Activated T-cell treated with anti-CD3 and anti-CD28 coated beads for 24 hours (primary cell): ENCODE data around the gene CPPED1.

ENCODE experiments used
- DNase-seq: peaks from one replicate; pipeline ENCODE4 v3.0.0-alpha.2; 2020; ENCODE audit warnings: low read depth

CPPED1 gene

GRCh38 chr16:12646490-12647274, 157.0 kb downstream of the CPPED1 start:
- DNase-seq = peak; percentile 16

DNA sequence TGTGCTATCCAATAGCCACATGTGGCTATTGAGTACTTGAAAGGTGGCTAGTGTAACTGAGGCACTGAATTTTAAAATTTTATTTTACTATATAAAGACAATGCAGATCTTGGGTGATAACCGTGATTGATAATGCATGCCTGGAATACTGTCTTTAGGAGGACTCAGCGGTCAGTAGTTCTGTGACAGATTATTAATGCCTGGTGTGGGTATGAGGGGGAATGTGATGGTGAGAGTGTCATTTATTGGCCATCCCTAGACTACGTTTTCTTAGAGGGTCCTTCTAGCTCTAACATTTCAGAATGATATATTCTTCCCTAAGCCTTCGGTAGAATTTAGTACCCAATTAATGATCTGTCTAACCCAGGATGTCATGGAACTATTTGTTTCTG, 157.6 kb downstream of the CPPED1 start:
- no peak for DNase-seq

- DNase-seq = no peak
These were observed 160.6 kb downstream of the CPPED1 start for GRCh38 chr16:12643034-12643455.

DNA sequence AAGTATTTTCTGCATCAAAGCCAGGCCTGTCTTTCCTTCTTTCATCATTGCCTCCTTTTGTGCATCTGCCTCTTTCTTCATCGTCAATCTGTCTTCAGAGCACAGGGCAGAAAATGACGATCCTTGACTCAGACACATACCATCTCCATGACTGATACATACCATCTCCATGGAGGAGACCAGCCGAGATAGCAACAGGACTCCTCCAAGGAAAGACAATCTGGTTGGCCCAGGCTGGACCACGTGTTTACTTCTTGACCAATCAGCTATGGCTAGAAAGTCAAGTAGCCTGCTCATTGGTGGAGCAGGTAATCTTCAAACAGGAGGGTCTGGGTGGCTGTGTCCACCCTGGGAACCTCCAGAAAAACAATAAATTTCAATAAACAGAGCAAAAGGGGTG, 164.6 kb downstream of the CPPED1 start:
- DNase-seq = no peak

GRCh38 chr16:12637002-12637401, 166.7 kb downstream of the CPPED1 start:
- DNase-seq = no peak

- DNase-seq = no peak
These were observed 174.4 kb downstream of the CPPED1 start for GRCh38 chr16:12629271-12629670.

DNA sequence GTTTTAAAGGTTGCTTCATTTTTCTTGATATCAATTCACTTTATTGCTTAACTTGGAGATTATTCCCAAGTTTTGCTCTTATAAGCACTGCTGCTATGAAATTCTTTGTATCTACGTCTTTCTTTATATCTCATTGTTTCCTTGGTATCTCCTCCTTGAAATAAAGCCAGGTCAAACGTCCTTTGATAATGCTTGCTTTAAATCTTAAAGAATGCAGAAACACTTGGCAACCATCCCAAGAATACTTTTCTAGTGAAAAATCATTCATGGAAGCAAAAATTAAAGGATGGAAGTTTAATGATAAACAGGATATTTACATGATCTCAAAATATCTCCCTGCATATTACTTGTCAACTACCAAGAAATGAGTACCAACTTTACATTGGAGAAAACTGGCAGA, 175.2 kb downstream of the CPPED1 start:
- no peak for DNase-seq

GRCh38 chr16:12627394-12627793, 176.3 kb downstream of the CPPED1 start:
- DNase-seq = no peak

GRCh38 chr16:12626411-12626810, 177.3 kb downstream of the CPPED1 start:
- DNase-seq = no peak

DNA sequence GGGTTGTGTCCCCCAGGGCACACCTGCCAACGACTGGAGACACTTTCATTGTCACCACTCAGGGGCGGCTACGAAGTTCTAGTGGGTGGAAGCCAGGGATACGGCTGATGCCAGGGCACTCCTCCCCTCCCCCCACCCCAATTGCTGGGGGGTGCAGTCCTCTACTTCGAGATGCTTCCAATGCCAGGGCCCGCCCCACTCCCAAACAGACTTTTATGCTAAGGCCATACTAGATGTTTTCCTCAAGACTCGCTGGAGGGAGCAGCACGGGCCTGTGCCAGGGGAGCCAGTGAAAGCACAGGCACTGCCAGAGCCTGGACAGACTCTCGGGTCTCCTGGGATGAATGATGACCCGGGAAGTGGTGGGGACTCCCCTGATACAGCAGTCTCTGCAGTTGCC, 178.0 kb downstream of the CPPED1 start:
- DNase-seq = no peak

GRCh38 chr16:12625068-12625467, 178.6 kb downstream of the CPPED1 start:
- no peak for DNase-seq

- DNase-seq = no peak
These were observed 183.5 kb downstream of the CPPED1 start for GRCh38 chr16:12620150-12620549.

DNA sequence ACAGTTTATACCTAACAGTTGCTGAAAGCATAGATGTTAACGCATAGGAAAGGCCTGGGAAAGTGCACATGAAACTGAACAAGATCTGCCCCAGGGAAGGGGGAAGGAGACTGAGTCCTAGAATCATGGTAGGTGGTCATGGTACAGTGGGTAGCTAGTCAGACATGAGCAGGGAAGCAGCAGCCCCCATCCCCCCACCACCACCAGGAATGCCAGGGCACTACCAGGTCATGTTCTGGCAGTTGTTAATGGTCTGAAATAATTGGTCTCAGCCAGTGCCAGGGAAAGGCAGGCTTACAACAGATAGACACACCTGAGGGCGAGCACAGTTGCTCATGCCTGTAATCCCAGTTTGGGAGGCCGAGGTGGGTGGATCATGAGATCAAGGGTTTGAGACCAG, 185.2 kb downstream of the CPPED1 start:
- DNase-seq = no peak

DNA sequence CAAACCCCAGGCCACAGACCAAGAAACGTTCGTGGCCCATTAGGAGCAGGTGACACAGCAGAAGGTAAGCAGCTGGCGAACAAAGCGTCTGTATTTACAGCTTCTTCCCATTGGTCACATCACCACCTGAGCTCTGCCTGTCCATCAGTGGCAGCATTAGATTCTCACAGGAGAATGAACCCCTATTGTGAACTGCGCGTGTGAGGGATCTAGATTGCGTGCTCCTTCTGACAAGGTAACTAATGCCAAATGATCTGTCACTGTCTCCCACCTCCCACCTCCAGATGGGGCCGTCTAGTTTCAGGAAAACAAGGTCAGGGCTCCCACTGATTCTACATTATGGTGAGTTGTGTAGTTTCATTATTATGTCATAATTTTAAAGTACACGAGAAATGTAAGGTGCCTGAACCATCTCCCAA, 186.3 kb downstream of the CPPED1 start:
- peak; percentile 44 for DNase-seq

DNA sequence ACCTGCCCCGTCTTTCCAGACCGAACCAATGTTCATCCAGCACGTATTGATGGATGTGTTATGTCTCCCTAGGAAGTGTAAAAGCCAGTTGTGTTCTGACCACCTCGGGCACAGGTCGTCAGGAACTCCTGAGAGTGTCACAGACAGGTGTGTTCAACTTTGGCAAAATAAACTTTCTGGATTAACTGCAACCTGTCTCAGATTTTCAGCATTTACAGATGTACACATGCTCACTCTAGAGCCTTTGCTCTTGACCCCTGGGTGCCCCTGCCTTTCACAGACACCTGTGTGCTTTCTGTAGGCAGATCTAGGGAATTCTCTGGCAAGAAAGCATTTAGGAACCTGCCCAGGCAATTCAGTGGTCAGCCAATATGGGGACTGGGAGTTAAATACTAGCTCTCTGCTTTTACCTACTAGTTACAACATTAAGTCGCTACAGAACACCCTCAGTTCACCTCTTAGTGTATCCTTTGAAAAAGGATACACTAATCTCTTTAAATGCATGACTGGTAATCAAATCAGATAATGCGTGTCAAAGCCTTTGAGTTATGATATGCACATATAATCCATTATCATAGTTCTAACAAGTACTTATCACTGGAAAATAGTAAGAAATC, 188.9 kb downstream of the CPPED1 start:
- DNase-seq = no peak

GRCh38 chr16:12613992-12614661, 189.6 kb downstream of the CPPED1 start:
- no peak for DNase-seq

- DNase-seq = peak; percentile 47
These were observed 190.3 kb downstream of the CPPED1 start for GRCh38 chr16:12613131-12613991.

DNA sequence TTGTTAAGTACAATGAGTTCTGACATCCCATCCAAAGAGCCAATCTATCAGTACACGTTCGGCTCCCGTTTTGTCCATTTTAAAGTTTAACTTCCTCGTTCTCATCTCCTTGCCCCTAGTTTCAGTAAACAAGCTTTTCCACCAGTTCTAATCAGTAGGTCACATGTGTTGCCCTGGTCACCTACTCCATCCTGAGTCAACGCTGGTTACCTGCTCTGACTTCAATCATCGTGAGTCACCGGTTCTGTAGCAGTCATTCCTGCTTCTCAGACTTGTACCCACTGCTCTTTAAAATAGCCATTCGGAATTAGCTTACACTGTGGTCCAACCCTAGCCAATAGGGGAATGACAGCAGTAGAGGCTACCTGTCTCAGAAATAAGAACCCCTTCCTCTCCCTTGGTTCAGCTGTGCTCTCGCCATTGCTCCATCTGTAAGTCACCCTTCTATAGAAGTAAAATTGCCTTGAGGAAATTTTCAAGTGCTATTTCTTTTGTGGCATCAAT, 191.0 kb downstream of the CPPED1 start:
- DNase-seq = no peak

- no peak for DNase-seq
These were observed 191.6 kb downstream of the CPPED1 start for GRCh38 chr16:12611916-12612597.

- DNase-seq = no peak
These were observed 192.6 kb downstream of the CPPED1 start for GRCh38 chr16:12611006-12611477.
